WERI-Rb-1 (cell line): Measurements from ENCODE around the gene RBM4B.
A peak's percentile ranks its signal among the peaks of the same experiment; 100 is the strongest.
"Not testable (repeated sequence)": the region's sequence is repeated elsewhere in the genome, so short reads cannot be mapped to it uniquely, and the experiment has no call there.

Experiments used
- DNase-seq: peaks from one replicate; pipeline ENCODE4 v3.0.0-alpha.2; 2020
- H3K27ac ChIP-seq: fragments of 250-450 bp; sonication (Bioruptor Pico); 2 replicates; pipeline ENCODE4 v1.5.1; 2020; ENCODE audit warnings: mild to moderate bottlenecking, moderate library complexity
- H3K27me3 ChIP-seq: fragments of 250-450 bp; sonication (Bioruptor Pico); 2 replicates; pipeline ENCODE4 v1.5.1; 2021; ENCODE audit warnings: mild to moderate bottlenecking, low read depth, moderate library complexity; ENCODE audit not compliant: insufficient read depth, severe bottlenecking
- H3K36me3 ChIP-seq: fragments of 250-450 bp; sonication (Bioruptor Pico); 2 replicates; pipeline ENCODE4 v1.5.1; 2020; ENCODE audit warnings: mild to moderate bottlenecking, moderate library complexity
- H3K4me3 ChIP-seq: 2 replicates; pipeline ENCODE4 v1.5.1; 2011; ENCODE audit warnings: low read depth, mild to moderate bottlenecking, control low read depth, low read length
- H3K9me3 ChIP-seq: fragments of 250-450 bp; sonication (Bioruptor Pico); 2 replicates; pipeline ENCODE4 v1.5.1; 2021; ENCODE audit warnings: mild to moderate bottlenecking, moderate library complexity; ENCODE audit not compliant: severe bottlenecking
- TF ChIP-seq, protein P1 (sequence below): IDR thresholded peaks from 2 replicates; pipeline ENCODE4 v1.5.1; 2011; ENCODE audit warnings: low read depth, mild to moderate bottlenecking, control low read depth, inconsistent platforms, low read length

RBM4B gene

GRCh38 chr11:66646828-66647227, 30.9 kb downstream of the RBM4B start:
- TF ChIP-seq, protein P1, sequence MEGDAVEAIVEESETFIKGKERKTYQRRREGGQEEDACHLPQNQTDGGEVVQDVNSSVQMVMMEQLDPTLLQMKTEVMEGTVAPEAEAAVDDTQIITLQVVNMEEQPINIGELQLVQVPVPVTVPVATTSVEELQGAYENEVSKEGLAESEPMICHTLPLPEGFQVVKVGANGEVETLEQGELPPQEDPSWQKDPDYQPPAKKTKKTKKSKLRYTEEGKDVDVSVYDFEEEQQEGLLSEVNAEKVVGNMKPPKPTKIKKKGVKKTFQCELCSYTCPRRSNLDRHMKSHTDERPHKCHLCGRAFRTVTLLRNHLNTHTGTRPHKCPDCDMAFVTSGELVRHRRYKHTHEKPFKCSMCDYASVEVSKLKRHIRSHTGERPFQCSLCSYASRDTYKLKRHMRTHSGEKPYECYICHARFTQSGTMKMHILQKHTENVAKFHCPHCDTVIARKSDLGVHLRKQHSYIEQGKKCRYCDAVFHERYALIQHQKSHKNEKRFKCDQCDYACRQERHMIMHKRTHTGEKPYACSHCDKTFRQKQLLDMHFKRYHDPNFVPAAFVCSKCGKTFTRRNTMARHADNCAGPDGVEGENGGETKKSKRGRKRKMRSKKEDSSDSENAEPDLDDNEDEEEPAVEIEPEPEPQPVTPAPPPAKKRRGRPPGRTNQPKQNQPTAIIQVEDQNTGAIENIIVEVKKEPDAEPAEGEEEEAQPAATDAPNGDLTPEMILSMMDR: no peak
- no peaks in the 10 kb centered on the region for H3K27me3 ChIP-seq
- H3K27ac ChIP-seq: no peak overlapping the region
- no peak for DNase-seq
- H3K4me3 ChIP-seq: no peak overlapping the region
- H3K9me3 ChIP-seq: no peaks in the 10 kb centered on the region
- peaks cover 100% of the 10 kb centered on the region for H3K36me3 ChIP-seq

- H3K27me3 ChIP-seq: no peaks in the 10 kb centered on the region
- DNase-seq: no peak
- H3K36me3 ChIP-seq: peaks cover 100% of the 10 kb centered on the region
- no peak overlapping the region for H3K4me3 ChIP-seq
- TF ChIP-seq, protein P1: no peak
- H3K9me3 ChIP-seq: no peaks in the 10 kb centered on the region
- H3K27ac ChIP-seq: no peak overlapping the region
Observed at GRCh38 chr11:66643745-66644437, 33.8 kb downstream of the RBM4B start.

DNA sequence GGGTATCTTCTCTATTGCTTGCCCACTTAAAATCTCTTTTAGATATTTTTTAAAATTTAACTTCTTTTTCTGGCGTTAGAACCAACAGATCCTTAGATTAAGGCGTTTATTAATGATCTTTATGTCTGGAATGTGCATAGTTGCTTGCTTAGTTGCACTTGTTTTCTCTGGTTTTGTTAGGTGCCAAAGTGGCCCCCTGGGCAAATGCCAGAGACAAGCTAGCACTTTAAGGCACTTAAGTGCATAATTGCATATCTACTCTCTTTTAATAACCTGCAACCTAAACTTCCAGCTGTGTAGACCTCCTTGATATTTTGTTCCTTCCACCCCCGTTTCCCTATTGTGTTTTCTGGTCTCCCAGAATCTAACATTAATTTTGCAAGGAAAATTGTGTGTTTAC, 35.9 kb downstream of the RBM4B start:
- H3K4me3 ChIP-seq: peak overlapping the region; percentile 4; the same call in 1 of the 2 replicates
- H3K9me3 ChIP-seq: no peaks in the 10 kb centered on the region
- H3K27ac ChIP-seq: no peak overlapping the region
- TF ChIP-seq, protein P1: no peak
- no peak for DNase-seq
- no peaks in the 10 kb centered on the region for H3K27me3 ChIP-seq
- peaks cover 96% of the 10 kb centered on the region for H3K36me3 ChIP-seq

- H3K27ac ChIP-seq: peak overlapping the region; percentile 95; the same call in 1 of the 2 replicates
- H3K4me3 ChIP-seq: peak overlapping the region; percentile 99
- not testable (repeated sequence) for DNase-seq, H3K9me3 ChIP-seq, H3K27me3 ChIP-seq
- H3K36me3 ChIP-seq: peaks cover 82% of the 10 kb centered on the region
Observed at GRCh38 chr11:66639814-66640340, 37.8 kb downstream of the RBM4B start.

DNA sequence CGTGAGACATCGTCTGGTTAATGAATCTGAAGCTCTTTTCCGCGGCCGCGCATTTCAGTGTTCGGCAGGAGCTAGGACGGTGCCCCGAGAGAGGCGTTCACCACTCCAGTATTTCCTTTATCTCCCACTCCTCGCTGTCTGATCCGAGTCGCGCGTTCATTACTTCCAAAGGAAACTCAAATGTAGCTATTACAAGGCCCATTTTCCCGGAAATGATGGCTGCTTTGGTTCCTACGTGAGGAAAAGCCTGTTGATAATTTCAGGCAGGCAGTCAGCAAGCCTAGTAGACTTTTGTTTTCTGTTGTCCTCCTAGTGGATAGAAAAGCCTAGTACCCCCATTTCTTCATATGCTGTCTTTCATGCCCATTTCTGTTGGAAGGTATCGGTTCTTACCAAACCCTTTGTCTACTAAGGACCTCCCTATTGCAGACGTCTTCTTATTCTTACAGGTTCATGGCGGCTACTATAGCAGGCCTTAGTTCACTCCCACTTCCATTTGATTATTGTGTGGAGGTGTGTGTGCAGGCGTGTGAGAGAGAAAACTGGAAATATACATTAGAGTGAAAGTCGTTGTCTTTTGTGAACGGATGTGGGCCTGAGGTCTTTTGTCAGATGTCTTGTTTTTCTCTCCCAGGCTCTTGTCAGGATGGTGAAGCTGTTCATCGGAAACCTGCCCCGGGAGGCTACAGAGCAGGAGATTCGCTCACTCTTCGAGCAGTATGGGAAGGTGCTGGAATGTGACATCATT, 38.4 kb downstream of the RBM4B start:
- Histone ChIP-seq H3K4me3 (peak overlapping the region; percentile 99), H3K36me3 (peaks cover 82% of the 10 kb centered on the region), H3K27ac (peak overlapping the region; percentile 95), H3K9me3 (no peaks in the 10 kb centered on the region), H3K27me3 (no peaks in the 10 kb centered on the region)
- no peak for DNase-seq
- TF ChIP-seq, protein P1: no peak
